ENCODE measurements around the gene DEPP1. TPM values are rescaled to one million over a fixed set of nuclear protein-coding genes. Genes with fewer than 3 reads are reported as not detected.

Gene DEPP1
- total and polyA plus RNA-seq, 2 of the 13 experiments (the other 11 are each of a cell fraction or from before 2014, with no cell fraction given): 14.8 to 270 TPM

- TF ChIP-seq, protein P1, sequence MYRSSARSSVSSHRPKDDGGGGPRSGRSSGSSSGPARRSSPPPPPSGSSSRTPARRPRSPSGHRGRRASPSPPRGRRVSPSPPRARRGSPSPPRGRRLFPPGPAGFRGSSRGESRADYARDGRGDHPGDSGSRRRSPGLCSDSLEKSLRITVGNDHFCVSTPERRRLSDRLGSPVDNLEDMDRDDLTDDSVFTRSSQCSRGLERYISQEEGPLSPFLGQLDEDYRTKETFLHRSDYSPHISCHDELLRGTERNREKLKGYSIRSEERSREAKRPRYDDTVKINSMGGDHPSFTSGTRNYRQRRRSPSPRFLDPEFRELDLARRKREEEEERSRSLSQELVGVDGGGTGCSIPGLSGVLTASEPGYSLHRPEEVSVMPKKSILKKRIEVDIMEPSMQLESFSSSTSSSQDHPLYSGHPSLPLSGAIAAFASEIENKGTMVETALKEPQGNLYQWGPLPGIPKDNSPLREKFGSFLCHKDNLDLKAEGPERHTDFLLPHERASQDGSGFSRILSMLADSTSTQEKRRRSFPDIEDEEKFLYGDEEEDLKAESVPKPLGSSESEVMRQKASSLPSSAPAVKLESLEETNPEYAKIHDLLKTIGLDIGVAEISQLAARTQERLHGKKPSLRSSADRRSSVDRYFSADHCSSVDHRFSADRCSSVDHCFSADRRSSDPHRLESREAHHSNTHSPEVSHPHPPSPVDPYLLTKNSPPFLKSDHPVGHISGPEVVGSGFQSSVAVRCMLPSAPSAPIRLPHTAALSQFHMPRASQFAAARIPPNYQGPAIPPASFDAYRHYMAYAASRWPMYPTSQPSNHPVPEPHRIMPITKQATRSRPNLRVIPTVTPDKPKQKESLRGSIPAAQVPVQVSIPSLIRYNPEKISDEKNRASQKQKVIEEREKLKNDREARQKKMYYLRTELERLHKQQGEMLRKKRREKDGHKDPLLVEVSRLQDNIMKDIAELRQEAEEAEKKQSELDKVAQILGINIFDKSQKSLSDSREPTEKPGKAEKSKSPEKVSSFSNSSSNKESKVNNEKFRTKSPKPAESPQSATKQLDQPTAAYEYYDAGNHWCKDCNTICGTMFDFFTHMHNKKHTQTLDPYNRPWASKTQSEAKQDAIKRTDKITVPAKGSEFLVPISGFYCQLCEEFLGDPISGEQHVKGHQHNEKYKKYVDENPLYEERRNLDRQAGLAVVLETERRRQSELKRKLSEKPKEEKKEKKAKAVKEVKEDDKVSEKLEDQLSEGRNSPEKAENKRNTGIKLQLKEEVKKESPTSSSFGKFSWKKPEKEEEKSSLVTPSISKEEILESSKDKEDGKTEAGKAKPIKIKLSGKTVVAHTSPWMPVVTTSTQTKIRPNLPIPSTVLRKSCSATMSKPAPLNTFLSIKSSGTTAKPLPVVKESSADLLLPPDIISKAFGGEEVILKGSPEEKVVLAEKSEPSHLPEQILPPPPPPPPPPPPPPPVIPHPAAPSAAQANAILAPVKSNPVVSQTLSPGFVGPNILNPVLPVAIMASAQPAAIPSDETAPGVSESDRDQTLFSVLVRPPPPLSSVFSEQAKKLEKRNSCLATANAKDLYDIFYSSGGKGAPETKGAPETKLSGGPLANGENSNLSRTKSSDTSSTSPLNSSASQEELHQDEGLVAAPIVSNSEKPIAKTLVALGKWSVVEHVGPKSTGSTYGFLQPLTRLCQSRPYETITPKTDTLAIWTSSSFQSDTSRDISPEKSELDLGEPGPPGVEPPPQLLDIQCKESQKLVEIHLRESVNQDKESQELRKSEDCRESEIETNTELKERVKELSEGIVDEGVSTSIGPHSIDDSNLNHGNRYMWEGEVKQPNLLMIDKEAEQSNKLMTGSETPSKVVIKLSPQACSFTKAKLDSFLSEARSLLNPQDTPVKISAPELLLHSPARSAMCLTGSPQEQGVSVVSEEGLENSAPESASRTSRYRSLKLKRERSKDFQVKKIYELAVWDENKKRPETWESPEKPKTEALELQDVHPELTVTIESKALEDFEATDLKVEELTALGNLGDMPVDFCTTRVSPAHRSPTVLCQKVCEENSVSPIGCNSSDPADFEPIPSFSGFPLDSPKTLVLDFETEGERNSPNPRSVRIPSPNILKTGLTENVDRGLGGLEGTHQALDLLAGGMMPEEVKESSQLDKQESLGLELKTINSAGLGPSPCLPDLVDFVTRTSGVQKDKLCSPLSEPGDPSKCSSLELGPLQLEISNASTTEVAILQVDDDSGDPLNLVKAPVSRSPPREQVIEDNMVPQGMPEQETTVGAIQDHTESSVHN (CRISPR knock-in tag; IDR thresholded peaks at IDR 0.05): peak; percentile 89; the same call in 1 of the 2 replicates
- TF ChIP-seq TARDBP (CRISPR knock-in tag; IDR thresholded peaks at IDR 0.05): 0 out of 2 replicates have a peak, but pooled peaks have one; percentile 10
- no peak for TF ChIP-seq ZNF577 (CRISPR knock-in tag; IDR thresholded peaks at IDR 0.05; ENCODE audit: borderline replicate concordance, low read depth)
- no peak; the same call in 1 of the 2 replicates for TF ChIP-seq JDP2 (CRISPR knock-in tag; IDR thresholded peaks at IDR 0.05; ENCODE audit: borderline replicate concordance)
- no peak for TF ChIP-seq CEBPB (IDR thresholded peaks at IDR 0.05; ENCODE audit: borderline replicate concordance, low read depth, low read length)
- peak; percentile 23 for TF ChIP-seq ZBTB43 (CRISPR knock-in tag; conservative IDR thresholded peaks at IDR 0.05)
- TF ChIP-seq ARNT (IDR thresholded peaks at IDR 0.05): no peak
- no peak for TF ChIP-seq ZNF549 (CRISPR knock-in tag; IDR thresholded peaks at IDR 0.05)
- TF ChIP-seq ZNF138 (CRISPR knock-in tag; IDR thresholded peaks at IDR 0.05; ENCODE audit: low read depth): 0 out of 2 replicates have a peak, but pooled peaks have one; percentile 52
- TF ChIP-seq FIP1L1 (IDR thresholded peaks at IDR 0.05; ENCODE audit: borderline replicate concordance, insufficient read depth, low read depth, low read length): 0 out of 2 replicates have a peak, but pooled peaks have one; percentile 48
- TF ChIP-seq ZNF792 (CRISPR knock-in tag; IDR thresholded peaks at IDR 0.05): no peak
- TF ChIP-seq ZMYM2 (CRISPR knock-in tag; IDR thresholded peaks at IDR 0.05): no peak
- TF ChIP-seq ZSCAN30 (CRISPR knock-in tag; IDR thresholded peaks at IDR 0.05): no peak
- peak; percentile 47; the same call in 1 of the 2 replicates for TF ChIP-seq TRAFD1 (CRISPR knock-in tag; IDR thresholded peaks at IDR 0.05; ENCODE audit: borderline replicate concordance)
- TF ChIP-seq NFYB (CRISPR knock-in tag; IDR thresholded peaks at IDR 0.05): no peak
- TF ChIP-seq, protein P2, sequence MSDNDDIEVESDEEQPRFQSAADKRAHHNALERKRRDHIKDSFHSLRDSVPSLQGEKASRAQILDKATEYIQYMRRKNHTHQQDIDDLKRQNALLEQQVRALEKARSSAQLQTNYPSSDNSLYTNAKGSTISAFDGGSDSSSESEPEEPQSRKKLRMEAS (IDR thresholded peaks at IDR 0.05): no peak
- TF ChIP-seq NR1H2 (CRISPR knock-in tag; IDR thresholded peaks at IDR 0.05; ENCODE audit: borderline replicate concordance, low read depth): no peak
- peak; percentile 37; the same call in 1 of the 2 replicates for TF ChIP-seq PHF8 (CRISPR knock-in tag; IDR thresholded peaks at IDR 0.05)
Observed at GRCh38 chr10:44976352-44977198, 2.0 kb downstream of the DEPP1 start (continued).
